ENCODE data around the gene LAX1. TPM values are rescaled to one million over a fixed set of nuclear protein-coding genes. Genes with fewer than 3 reads are reported as not detected.

LAX1 gene
- total and polyA plus RNA-seq, 2 of the 4 experiments (the other 2 are of a cell fraction) = 0.03 TPM; not detected in 1

GRCh38 chr1:203733009-203733863 is 31.7 kb upstream of the LAX1 start:
- Histone ChIP-seq H3K27ac (ENCODE audit: insufficient read depth, low read length) (no peak overlapping the region), H3K4ac (ENCODE audit: low read depth, low read length) (no peak overlapping the region), H4K20me1 (ENCODE audit: insufficient read depth, low read length) (peaks cover 3% of the 10 kb centered on the region; the same call in 1 of the 2 replicates), H3K9ac (ENCODE audit: low read depth, low read length) (no peak overlapping the region), H3K9me1 (ENCODE audit: insufficient read depth, low read length) (peaks cover 17% of the 10 kb centered on the region), H2AFZ (replicated peaks; ENCODE audit: low read length, poor library complexity) (no peak overlapping the region), H2AK5ac (ENCODE audit: low read depth, low read length) (no peak overlapping the region), H3K36me3 (ENCODE audit: control insufficient read depth, insufficient read depth, low read length) (peaks cover 47% of the 10 kb centered on the region), H3K56ac (ENCODE audit: extremely low read depth, insufficient read depth, low read length) (no peak overlapping the region), H3K14ac (replicated peaks; ENCODE audit: low read depth, low read length) (no peak overlapping the region), H2AK9ac (replicated peaks; ENCODE audit: low read depth, low read length, poor library complexity) (no peak overlapping the region), H2BK15ac (ENCODE audit: low read depth, low read length) (no peak overlapping the region), H4K5ac (ENCODE audit: low read depth, low read length) (no peak overlapping the region), H2BK120ac (ENCODE audit: low read depth, low read length) (no peak overlapping the region), H4K91ac (ENCODE audit: insufficient read depth, low read depth, low read length) (no peak overlapping the region), H3K27me3 (ENCODE audit: control insufficient read depth, insufficient read depth, low read length) (no peaks in the 10 kb centered on the region), H2BK5ac (ENCODE audit: low read depth, low read length, poor library complexity, severe bottlenecking) (no peak overlapping the region), H3K4me2 (ENCODE audit: low read depth, low read length) (no peak overlapping the region), H3K4me1 (ENCODE audit: control insufficient read depth, insufficient read depth, low read length) (no peaks in the 10 kb centered on the region), H4K8ac (ENCODE audit: low read depth in 2 of 2, low read length in 2 of 2) (no peak overlapping the region), H3K9me3 (ENCODE audit: control insufficient read depth, insufficient read depth, low read length) (no peaks in the 10 kb centered on the region), H2BK20ac (ENCODE audit: low read depth, low read length) (no peak overlapping the region), H3K79me1 (ENCODE audit: low read depth in 1 of 2, low read length in 2 of 2) (peaks cover 16 to 43% of the 10 kb centered on the region in 2 experiments; a peak in 3 of 4 replicates), H3K23ac (ENCODE audit: low read depth, low read length) (no peak overlapping the region), H3K18ac (ENCODE audit: low read depth, low read length) (no peak overlapping the region), H3K4me3 (ENCODE audit: insufficient read depth, low read depth, low read length) (no peak overlapping the region)
- ATAC-seq (ENCODE audit: low read depth) (no peak), DNase-seq (no peak)
- dilution Hi-C loops (cut with HindIII; ENCODE audit: low sequenced_read_pairs, unreplicated experiment) (no loop called here), in situ Hi-C loops (cut with MboI; ENCODE audit: low sequenced_read_pairs) (no loop called here), intact Hi-C loops (cut with micrococcal nuclease) (no loop called here)
- 17% methylated on average over 1 of the region's 7 CpGs; no CpG with 5 or more reads in 1 of the 2 experiments for WGBS, 2 experiments (ENCODE audit: extremely low coverage in 2 of 2, insufficient read length in 1 of 2)
- ChIA-PET CTCF (interaction anchor here (0.6 kb wide), 1 partner anchor 8 kb away, joined by 3 read pairs; no protein-coding TSS in a partner anchor), POLR2A (ENCODE audit: unreplicated experiment) (no interaction called here)
- no peak for TF ChIP-seq POLR2A (IDR thresholded peaks at IDR 0.05; ENCODE audit: low read depth, low read length)
- no peak for TF ChIP-seq FOS (IDR thresholded peaks at IDR 0.05; ENCODE audit: low read depth, low read length)
- TF ChIP-seq CEBPB (IDR thresholded peaks at IDR 0.05; ENCODE audit: low read depth, low read length) = no peak
- no TSS peak for BruUV-seq (replicated peaks)
